ENCODE data around the gene LRFN3.
"Not testable (repeated sequence)": the region's sequence is repeated elsewhere in the genome, so short reads cannot be mapped to it uniquely, and the experiment has no call there.

Gene LRFN3

DNA sequence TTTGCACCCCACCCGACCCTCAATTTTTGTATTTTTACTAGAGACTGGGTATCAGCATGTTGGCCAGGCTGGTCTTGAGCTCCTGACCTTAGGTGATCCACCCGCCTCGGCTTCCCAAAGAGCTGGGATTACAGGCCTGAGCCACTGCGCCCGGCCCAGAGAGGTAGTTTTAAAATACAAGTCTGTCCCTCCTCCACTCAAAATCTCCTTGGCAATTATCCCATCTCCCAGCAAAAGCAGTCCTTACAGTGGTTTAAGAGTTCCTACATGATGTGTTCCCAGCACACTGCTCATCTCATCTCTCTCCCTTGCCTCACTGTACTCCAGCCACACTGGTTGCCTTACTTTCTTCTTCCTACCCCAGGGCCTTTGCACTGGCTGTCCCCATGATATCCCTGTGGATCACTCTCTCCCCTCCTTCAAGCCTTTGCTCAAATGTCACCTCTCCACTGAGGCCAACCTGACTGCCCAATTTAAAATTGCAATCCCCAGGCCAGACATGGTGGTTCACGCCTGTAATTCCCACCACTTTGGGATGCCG lies 24.3 kb downstream of the LRFN3 start:
- H3K9me3 ChIP-seq (ENCODE audit: control insufficient read depth, low read depth, low read length): no peaks in the 10 kb centered on the region
- peaks cover 44% of the 10 kb centered on the region for H3K27me3 ChIP-seq (ENCODE audit: control insufficient read depth, insufficient read depth, low read length)
- H3K27ac ChIP-seq (ENCODE audit: low read length): no peak overlapping the region
- no peaks in the 10 kb centered on the region for H3K4me1 ChIP-seq (ENCODE audit: control insufficient read depth, low read depth, low read length)
- H3K36me3 ChIP-seq (ENCODE audit: control insufficient read depth, low read depth, low read length): no peaks in the 10 kb centered on the region
- H3K9ac ChIP-seq (ENCODE audit: low read length): no peak overlapping the region
- H3K4me3 ChIP-seq (ENCODE audit: low read length): no peak overlapping the region

DNA sequence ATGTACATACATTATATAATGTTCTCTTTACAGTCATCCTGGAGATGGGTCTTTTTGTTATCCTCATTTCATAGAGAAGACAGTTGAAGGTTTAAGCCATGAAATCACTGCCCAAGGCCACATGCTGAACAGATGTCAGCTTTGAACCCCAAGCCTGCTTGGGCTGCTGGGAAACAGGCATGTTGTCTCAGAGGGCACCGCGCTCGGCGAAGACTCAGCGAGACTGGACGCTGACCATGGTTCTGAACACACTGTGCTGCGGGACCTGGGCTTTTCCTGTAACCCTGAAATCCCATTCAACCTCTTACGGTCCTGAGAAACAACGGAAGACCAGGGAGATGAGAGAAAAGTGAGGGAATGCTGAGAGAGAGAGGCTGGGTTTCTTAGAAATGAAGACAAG lies 27.3 kb downstream of the LRFN3 start:
- no peak overlapping the region for H3K4me3 ChIP-seq (ENCODE audit: low read length)
- no peak overlapping the region for H3K27ac ChIP-seq (ENCODE audit: low read length)
- no peak overlapping the region for H3K9ac ChIP-seq (ENCODE audit: low read length)
- H3K4me1 ChIP-seq (ENCODE audit: control insufficient read depth, low read depth, low read length): no peaks in the 10 kb centered on the region
- H3K9me3 ChIP-seq (ENCODE audit: control insufficient read depth, low read depth, low read length): no peaks in the 10 kb centered on the region
- H3K27me3 ChIP-seq (ENCODE audit: control insufficient read depth, insufficient read depth, low read length): peaks cover 36% of the 10 kb centered on the region
- H3K36me3 ChIP-seq (ENCODE audit: control insufficient read depth, low read depth, low read length): no peaks in the 10 kb centered on the region

DNA sequence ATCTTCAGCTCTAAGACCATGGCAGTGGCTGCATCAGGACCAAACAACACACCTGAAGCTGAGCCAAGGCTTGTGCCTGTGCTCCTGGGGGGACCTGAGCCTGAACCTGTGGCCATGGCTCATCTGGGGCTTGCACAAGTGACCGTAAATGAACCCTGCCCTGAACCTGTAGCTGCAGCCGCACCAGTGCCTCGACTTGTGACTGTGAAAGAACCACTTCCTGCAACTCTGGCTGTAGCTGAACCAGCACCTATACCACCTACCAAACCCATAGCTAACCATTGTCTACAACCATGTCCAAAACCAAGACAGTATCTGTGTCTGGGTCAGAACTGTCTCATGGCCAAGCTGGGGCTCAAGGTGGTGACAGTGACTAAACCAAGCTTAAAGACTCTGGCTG lies 30.6 kb downstream of the LRFN3 start:
- Histone ChIP-seq H3K27me3 (ENCODE audit: control insufficient read depth, insufficient read depth, low read length) (peaks cover 11% of the 10 kb centered on the region), H3K9me3 (ENCODE audit: control insufficient read depth, low read depth, low read length) (no peaks in the 10 kb centered on the region), H3K4me1 (ENCODE audit: control insufficient read depth, low read depth, low read length) (no peaks in the 10 kb centered on the region), H3K36me3 (ENCODE audit: control insufficient read depth, low read depth, low read length) (no peaks in the 10 kb centered on the region), H3K4me3 (ENCODE audit: low read length) (no peak overlapping the region), H3K9ac (ENCODE audit: low read length) (no peak overlapping the region), H3K27ac (ENCODE audit: low read length) (no peak overlapping the region)

DNA sequence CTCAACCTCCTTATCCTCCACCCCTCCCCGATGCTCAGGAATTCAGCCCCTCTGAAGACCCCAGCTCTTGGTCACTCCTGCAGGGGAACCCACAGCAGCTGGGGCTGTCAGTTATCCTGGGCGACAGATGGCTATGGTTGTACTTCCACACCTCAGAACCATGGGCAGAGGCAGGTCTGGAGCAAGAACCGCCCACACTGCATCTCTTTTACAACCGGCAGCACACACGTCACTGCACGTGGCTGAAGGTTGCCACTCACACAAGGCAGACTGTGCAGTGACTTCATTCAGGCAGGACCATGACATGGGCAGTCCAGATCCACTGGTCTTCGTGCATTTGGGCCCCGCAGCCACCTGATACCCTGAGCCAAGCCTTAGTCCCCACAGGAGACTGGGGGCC lies 37.3 kb downstream of the LRFN3 start:
- Histone ChIP-seq H3K9me3 (ENCODE audit: control insufficient read depth, low read depth, low read length) (no peaks in the 10 kb centered on the region), H3K27me3 (ENCODE audit: control insufficient read depth, insufficient read depth, low read length) (no peaks in the 10 kb centered on the region), H3K36me3 (ENCODE audit: control insufficient read depth, low read depth, low read length) (no peaks in the 10 kb centered on the region), H3K9ac (ENCODE audit: low read length) (no peak overlapping the region), H3K4me1 (ENCODE audit: control insufficient read depth, low read depth, low read length) (no peaks in the 10 kb centered on the region), H3K27ac (ENCODE audit: low read length) (no peak overlapping the region), H3K4me3 (ENCODE audit: low read length) (no peak overlapping the region)

DNA sequence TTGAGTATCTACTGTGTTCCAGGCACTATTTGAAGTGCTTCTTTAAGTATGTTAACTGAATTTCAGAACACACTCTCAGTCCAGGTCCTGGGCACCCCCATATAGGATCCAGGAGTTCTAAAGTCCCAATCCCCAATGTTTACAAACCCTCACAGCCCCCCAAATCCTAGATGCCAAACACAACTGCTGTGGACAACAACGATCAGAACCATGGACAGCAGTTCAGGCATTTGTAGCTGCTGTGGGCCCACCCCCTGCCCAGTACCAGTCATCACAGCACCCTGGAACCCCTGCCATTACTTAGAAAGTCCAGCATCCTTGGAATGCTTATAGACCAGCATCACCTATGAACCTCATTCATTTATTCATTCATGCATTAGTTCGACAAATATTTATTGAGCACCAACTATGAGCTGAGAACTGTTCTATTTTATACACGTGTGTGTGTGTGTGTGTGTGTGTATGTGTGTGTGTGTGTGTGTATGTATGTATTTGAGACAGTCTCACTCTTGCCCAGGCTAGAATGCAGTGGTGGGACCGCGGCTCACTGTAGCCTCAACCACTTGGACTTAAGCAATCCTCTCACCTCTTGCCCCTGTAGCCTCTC lies 39.5 kb downstream of the LRFN3 start:
- no peak overlapping the region for H3K27ac ChIP-seq (ENCODE audit: low read length)
- H3K4me1 ChIP-seq (ENCODE audit: control insufficient read depth, low read depth, low read length): no peaks in the 10 kb centered on the region
- no peak overlapping the region for H3K4me3 ChIP-seq (ENCODE audit: low read length)
- no peaks in the 10 kb centered on the region for H3K9me3 ChIP-seq (ENCODE audit: control insufficient read depth, low read depth, low read length)
- no peaks in the 10 kb centered on the region for H3K27me3 ChIP-seq (ENCODE audit: control insufficient read depth, insufficient read depth, low read length)
- H3K9ac ChIP-seq (ENCODE audit: low read length): no peak overlapping the region
- H3K36me3 ChIP-seq (ENCODE audit: control insufficient read depth, low read depth, low read length): no peaks in the 10 kb centered on the region

DNA sequence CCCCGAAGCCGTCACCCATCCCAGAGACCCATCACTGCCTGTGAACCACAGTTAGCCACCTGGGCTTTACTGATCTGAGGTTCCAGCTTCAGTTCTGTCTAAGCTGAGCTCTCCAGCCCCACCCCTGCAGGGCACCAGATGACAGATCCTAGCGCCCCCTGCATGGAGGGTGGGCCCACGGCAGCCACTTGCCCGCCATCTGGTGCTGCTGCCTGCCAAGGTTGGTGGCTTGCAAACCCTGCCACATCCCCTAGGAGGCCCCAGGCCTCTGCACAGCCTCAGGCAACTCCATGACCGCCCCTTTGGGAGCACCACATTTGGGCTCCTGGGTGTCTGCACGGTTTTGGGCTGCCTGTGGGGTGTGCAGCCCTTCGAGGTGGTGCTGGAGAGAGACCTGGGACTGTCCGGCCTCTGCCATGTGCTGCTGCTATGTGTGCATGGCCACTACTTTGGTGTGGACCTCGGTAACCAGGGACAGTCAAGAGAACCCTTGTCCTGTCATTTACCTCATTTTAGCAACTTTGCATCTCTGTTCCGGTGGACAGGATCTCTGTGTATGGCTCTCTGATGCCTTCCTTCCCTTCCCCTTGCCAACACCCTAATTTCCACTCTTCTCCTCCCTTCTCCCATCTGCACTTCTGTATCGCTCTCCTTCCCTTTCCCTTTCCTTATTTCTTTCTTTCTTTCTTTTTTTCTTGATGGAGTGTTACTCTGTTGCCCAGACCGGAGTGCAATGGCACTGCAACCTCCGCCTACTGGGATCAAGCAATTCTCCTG lies 41.5 kb downstream of the LRFN3 start:
- H3K4me3 ChIP-seq (ENCODE audit: low read length): no peak overlapping the region
- H3K4me1 ChIP-seq (ENCODE audit: control insufficient read depth, low read depth, low read length): no peaks in the 10 kb centered on the region
- H3K9me3 ChIP-seq (ENCODE audit: control insufficient read depth, low read depth, low read length): no peaks in the 10 kb centered on the region

DNA sequence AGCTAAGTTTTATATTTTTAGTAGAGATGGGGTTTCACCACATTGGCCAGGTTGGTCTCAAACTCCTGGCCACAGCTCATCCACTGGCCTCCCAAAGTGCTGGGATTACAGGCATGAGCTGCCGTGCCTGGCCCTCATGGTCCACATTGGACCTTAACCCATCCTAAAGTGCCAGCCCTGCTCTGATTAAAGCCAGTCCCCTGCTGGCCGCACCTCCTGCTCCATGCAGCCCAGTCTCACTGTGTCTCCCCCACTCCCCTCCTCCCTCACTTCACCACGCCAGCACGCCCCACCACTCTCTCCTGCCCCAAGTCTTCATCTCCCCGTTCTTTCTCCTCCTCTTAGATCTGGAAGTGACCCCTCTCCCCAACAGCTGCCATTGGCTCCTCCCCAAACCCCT lies 42.1 kb downstream of the LRFN3 start:
- Histone ChIP-seq H3K27me3 (ENCODE audit: control insufficient read depth, insufficient read depth, low read length) (no peaks in the 10 kb centered on the region), H3K27ac (ENCODE audit: low read length) (no peak overlapping the region), H3K4me1 (ENCODE audit: control insufficient read depth, low read depth, low read length) (no peaks in the 10 kb centered on the region)

More for the DNA sequence above, 41.5 kb downstream of the LRFN3 start:
- H3K27me3 ChIP-seq (ENCODE audit: control insufficient read depth, insufficient read depth, low read length): no peaks in the 10 kb centered on the region
- no peaks in the 10 kb centered on the region for H3K36me3 ChIP-seq (ENCODE audit: control insufficient read depth, low read depth, low read length)
- H3K27ac ChIP-seq (ENCODE audit: low read length): no peak overlapping the region
- H3K9ac ChIP-seq (ENCODE audit: low read length): no peak overlapping the region

DNA sequence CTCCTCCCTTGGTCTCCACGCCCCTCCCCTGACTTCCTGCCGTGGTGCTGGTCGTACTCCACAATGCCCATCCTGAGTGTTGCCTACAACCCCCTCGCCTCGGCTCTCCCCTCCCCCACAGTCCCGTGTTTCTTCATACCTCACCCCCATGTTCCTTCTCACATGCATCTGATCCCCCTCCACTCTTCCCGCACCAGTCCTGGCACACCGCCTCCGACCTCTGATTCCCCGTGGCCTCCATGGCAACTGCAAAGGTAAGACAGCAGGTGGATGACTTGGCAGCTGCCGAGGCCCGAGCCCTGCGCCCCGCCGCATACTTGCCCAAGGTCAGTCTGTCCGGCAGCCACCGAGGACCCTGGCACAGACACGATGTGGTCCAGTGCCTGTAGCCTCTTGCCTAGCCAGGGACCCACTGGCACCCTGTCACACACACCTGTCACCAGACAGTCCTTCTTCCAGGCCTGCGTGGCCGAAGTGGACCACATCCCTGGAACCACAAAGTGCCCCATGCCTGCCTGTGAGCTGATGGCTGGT lies 42.7 kb downstream of the LRFN3 start:
- Histone ChIP-seq H3K9me3 (ENCODE audit: control insufficient read depth, low read depth, low read length) (no peaks in the 10 kb centered on the region), H3K4me3 (ENCODE audit: low read length) (no peak overlapping the region), H3K36me3 (ENCODE audit: control insufficient read depth, low read depth, low read length) (no peaks in the 10 kb centered on the region), H3K27ac (ENCODE audit: low read length) (no peak overlapping the region), H3K9ac (ENCODE audit: low read length) (no peak overlapping the region), H3K4me1 (ENCODE audit: control insufficient read depth, low read depth, low read length) (no peaks in the 10 kb centered on the region), H3K27me3 (ENCODE audit: control insufficient read depth, insufficient read depth, low read length) (peaks cover 2% of the 10 kb centered on the region)

More for the DNA sequence above, 42.1 kb downstream of the LRFN3 start:
- H3K4me3 ChIP-seq (ENCODE audit: low read length): no peak overlapping the region
- H3K9me3 ChIP-seq (ENCODE audit: control insufficient read depth, low read depth, low read length): no peaks in the 10 kb centered on the region
- no peak overlapping the region for H3K9ac ChIP-seq (ENCODE audit: low read length)
- H3K36me3 ChIP-seq (ENCODE audit: control insufficient read depth, low read depth, low read length): no peaks in the 10 kb centered on the region

DNA sequence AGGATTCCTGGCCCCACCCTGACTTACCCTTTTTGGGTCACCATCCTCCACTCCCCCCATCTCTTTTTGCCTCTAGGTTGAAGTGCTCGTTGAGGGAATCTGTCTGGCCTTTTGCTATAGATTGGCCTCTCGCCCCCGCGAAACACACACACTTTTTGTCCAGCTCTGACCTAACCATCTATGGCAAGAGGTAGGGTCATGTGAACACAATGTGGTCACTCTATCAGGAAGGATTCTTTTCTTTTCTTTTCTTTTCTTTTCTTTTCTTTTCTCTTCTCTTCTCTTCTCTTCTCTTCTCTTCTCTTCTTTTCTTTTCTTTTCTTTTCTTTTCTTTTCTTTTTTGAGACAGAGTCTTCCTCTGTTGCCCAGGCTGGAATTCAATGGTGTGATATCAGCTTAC lies 44.8 kb downstream of the LRFN3 start:
- not testable (repeated sequence) for H3K27me3 ChIP-seq (ENCODE audit: control insufficient read depth, insufficient read depth, low read length); H3K4me1 ChIP-seq (ENCODE audit: control insufficient read depth, low read depth, low read length); H3K4me3 ChIP-seq (ENCODE audit: low read length); H3K36me3 ChIP-seq (ENCODE audit: control insufficient read depth, low read depth, low read length); H3K27ac ChIP-seq (ENCODE audit: low read length); H3K9me3 ChIP-seq (ENCODE audit: control insufficient read depth, low read depth, low read length); H3K9ac ChIP-seq (ENCODE audit: low read length)

DNA sequence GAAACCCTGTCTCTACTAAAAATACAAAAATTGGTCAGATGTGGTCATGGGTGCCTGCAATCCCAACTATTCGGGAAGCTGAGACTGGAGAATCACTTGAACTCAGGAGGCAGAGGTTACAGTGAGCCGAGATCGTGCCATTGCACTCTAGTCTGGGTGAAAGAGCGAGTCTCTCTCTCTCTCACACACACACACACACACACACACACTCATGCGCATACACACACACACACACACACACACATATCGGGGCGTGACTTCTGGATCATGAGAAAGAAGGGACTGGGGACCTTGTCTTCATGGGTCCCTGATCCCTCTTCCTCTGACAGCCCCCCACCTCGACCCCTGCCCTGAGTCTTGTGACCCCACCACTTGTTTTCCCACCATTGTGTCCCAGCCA lies 47.0 kb downstream of the LRFN3 start:
- no peaks in the 10 kb centered on the region for H3K9me3 ChIP-seq (ENCODE audit: control insufficient read depth, low read depth, low read length)
- no peak overlapping the region for H3K27ac ChIP-seq (ENCODE audit: low read length)
- H3K9ac ChIP-seq (ENCODE audit: low read length): no peak overlapping the region
- peaks cover 17% of the 10 kb centered on the region for H3K27me3 ChIP-seq (ENCODE audit: control insufficient read depth, insufficient read depth, low read length)
- H3K4me1 ChIP-seq (ENCODE audit: control insufficient read depth, low read depth, low read length): no peaks in the 10 kb centered on the region
- H3K4me3 ChIP-seq (ENCODE audit: low read length): no peak overlapping the region
- H3K36me3 ChIP-seq (ENCODE audit: control insufficient read depth, low read depth, low read length): no peaks in the 10 kb centered on the region

DNA sequence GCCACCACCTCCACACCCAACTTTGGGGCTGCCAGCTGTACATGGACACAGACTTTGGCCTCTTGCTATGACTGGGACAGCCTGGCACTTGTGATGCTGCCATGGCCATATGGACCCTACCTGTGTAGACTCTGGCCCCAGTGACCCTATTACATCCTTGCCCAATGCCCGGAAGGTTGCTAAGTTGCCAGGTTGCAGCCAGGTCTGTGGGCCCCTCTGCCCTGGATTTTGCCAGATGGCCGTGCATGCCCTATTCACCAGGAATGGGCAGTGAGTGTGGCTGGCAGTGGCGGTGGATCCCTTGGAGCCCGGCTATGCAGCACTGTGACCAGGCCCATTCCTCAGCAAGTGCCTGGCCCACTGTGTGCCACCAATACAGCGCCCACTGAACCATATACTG lies 49.9 kb downstream of the LRFN3 start:
- H3K36me3 ChIP-seq (ENCODE audit: control insufficient read depth, low read depth, low read length): no peaks in the 10 kb centered on the region
- H3K4me3 ChIP-seq (ENCODE audit: low read length): no peak overlapping the region
- H3K27me3 ChIP-seq (ENCODE audit: control insufficient read depth, insufficient read depth, low read length): peaks cover 17% of the 10 kb centered on the region
- H3K9me3 ChIP-seq (ENCODE audit: control insufficient read depth, low read depth, low read length): no peaks in the 10 kb centered on the region
- H3K27ac ChIP-seq (ENCODE audit: low read length): no peak overlapping the region
- no peak overlapping the region for H3K9ac ChIP-seq (ENCODE audit: low read length)
- no peaks in the 10 kb centered on the region for H3K4me1 ChIP-seq (ENCODE audit: control insufficient read depth, low read depth, low read length)
